GM23338 (cell line): ENCODE results near the gene MATCAP1.

Experiments used
- CREB1 ChIP-seq: fragments of 250-450 bp; sonication (Bioruptor Pico); IDR thresholded peaks from 2 replicates; pipeline ENCODE4 v1.5.0; 2020; ENCODE audit warnings: low read depth, mild to moderate bottlenecking, moderate library complexity
- CTCF ChIP-seq, 2 experiments: fragments of 200-600 bp in 1 of 2; sonication (generic) in 1 of 2; conservative IDR thresholded peaks; 2 replicates each; pipeline versions ENCODE4 v1.5.1 to v1.6.1; 2016 to 2017; ENCODE audit warnings: antibody characterized with exemption in 2 of 2, low read depth in 2 of 2, mild to moderate bottlenecking in 2 of 2, moderate library complexity in 1 of 2
- EZH2 ChIP-seq: fragments of 200-600 bp; sonication (generic); IDR thresholded peaks from one replicate; pipeline ENCODE4 v1.8.0; 2017; ENCODE audit warnings: antibody characterized with exemption, mild to moderate bottlenecking, low read depth; ENCODE audit not compliant: unreplicated experiment
- POLR2AphosphoS5 ChIP-seq: IDR thresholded peaks from 2 replicates; pipeline ENCODE4 v1.6.1; 2016; ENCODE audit warnings: antibody characterized with exemption, low read depth
- REST ChIP-seq: IDR thresholded peaks from one replicate; pipeline ENCODE4 v1.6.1; 2018; ENCODE audit warnings: antibody characterized with exemption; ENCODE audit not compliant: unreplicated experiment
- STAT1 ChIP-seq: IDR thresholded peaks from one replicate; pipeline ENCODE4 v1.6.1; 2016; ENCODE audit warnings: antibody characterized with exemption; ENCODE audit not compliant: unreplicated experiment
- ZNF114 ChIP-seq: fragments of 250-450 bp; sonication (Bioruptor Pico); IDR thresholded peaks from 2 replicates; pipeline ENCODE4 v1.5.0; 2020; ENCODE audit warnings: mild to moderate bottlenecking, moderate library complexity

- TF ChIP-seq CTCF (conservative IDR thresholded peaks at IDR 0.05; ENCODE audit: low read depth in 2 of 2) (no peak), POLR2AphosphoS5 (no peak), EZH2 (no peak), REST (no peak), ZNF114 (CRISPR knock-in tag) (no peak), STAT1 (no peak), CREB1 (no peak)
Measured at GRCh38 chr16:67128417-67128816, 55.3 kb downstream of the MATCAP1 start.
